GM12878 (cell line): ENCODE measurements around the gene REV3L. TPM values are rescaled to one million over a fixed set of nuclear protein-coding genes. Genes with fewer than 3 reads are reported as not detected.
A peak's percentile ranks its signal among the peaks of the same experiment; 100 is the strongest.

Experiments used
- ASH2L ChIP-seq: fragments of 300-600, 200-600 bp; sonication (generic); IDR thresholded peaks from 2 replicates; pipeline ENCODE4 v1.6.1; 2017; ENCODE audit warnings: low read depth, mild to moderate bottlenecking, borderline replicate concordance
- CBFB ChIP-seq: IDR thresholded peaks from 2 replicates; pipeline ENCODE4 v1.6.1; 2016; ENCODE audit warnings: antibody characterized with exemption, low read depth
- CBX3 ChIP-seq: fragments of 200-600 bp; sonication (generic); IDR thresholded peaks from 2 replicates; pipeline ENCODE4 v1.6.1; 2016; ENCODE audit warnings: low read depth, borderline replicate concordance
- CEBPB ChIP-seq, 2 experiments: fragments of 150-350 bp in 1 of 2; IDR thresholded peaks; 2 replicates each; pipeline ENCODE4 v1.6.1; 2012 to 2014; ENCODE audit warnings: low read depth in 2 of 2, low read length in 2 of 2, borderline replicate concordance in 1 of 2, inconsistent platforms in 1 of 2
- CHD2 ChIP-seq: IDR thresholded peaks from 2 replicates; pipeline ENCODE4 v1.6.1; 2011; ENCODE audit warnings: low read depth, low read length, improper control_type of control experiment, borderline replicate concordance
- E2F4 ChIP-seq: IDR thresholded peaks from 2 replicates; pipeline ENCODE4 v1.6.1; 2012; ENCODE audit warnings: low read depth, low read length, improper control_type of control experiment
- ELK1 ChIP-seq: IDR thresholded peaks from 2 replicates; pipeline ENCODE4 v1.6.1; 2012; ENCODE audit warnings: low read depth, low read length, improper control_type of control experiment
- EP300 ChIP-seq, 2 experiments: fragments of 150-350 bp in 1 of 2; IDR thresholded peaks; 2 replicates each; pipeline ENCODE4 v1.6.1; 2011 to 2012; ENCODE audit warnings: low read depth in 2 of 2, low read length in 2 of 2, borderline replicate concordance in 1 of 2, improper control_type of control experiment in 1 of 2, inconsistent platforms in 1 of 2; ENCODE audit not compliant: control insufficient read depth in 1 of 2
- ETV6 ChIP-seq, 2 experiments: fragments of 450-650 bp in 1 of 2; IDR thresholded peaks in 1 of 2; conservative IDR thresholded peaks in 1 of 2; 2 replicates each; pipeline ENCODE4 v1.6.1; 2014; ENCODE audit warnings: antibody characterized with exemption in 1 of 2, borderline replicate concordance in 1 of 2, low read depth in 1 of 2, mild to moderate bottlenecking in 1 of 2, moderate library complexity in 1 of 2
- IKZF1 ChIP-seq: fragments of 450-650 bp; conservative IDR thresholded peaks from 2 replicates; pipeline ENCODE4 v1.6.1; 2017; ENCODE audit warnings: antibody characterized with exemption, mild to moderate bottlenecking
- LARP7 ChIP-seq: fragments of 450-650 bp; IDR thresholded peaks from 2 replicates; pipeline ENCODE4 v1.6.1; 2017; ENCODE audit warnings: mild to moderate bottlenecking
- MYB ChIP-seq: fragments of 150-350 bp; IDR thresholded peaks from 2 replicates; pipeline ENCODE4 v1.6.1; 2014; ENCODE audit warnings: mild to moderate bottlenecking, low read depth, low read length, borderline replicate concordance
- NBN ChIP-seq: fragments of 450-650 bp; IDR thresholded peaks from 2 replicates; pipeline ENCODE4 v1.6.1; 2016
- NFIC ChIP-seq: IDR thresholded peaks from 2 replicates; pipeline ENCODE4 v1.6.1; 2012; ENCODE audit warnings: low read depth, mild to moderate bottlenecking, inconsistent platforms, low read length, moderate library complexity
- NFYB ChIP-seq: IDR thresholded peaks from 2 replicates; pipeline ENCODE4 v1.6.1; 2011; ENCODE audit warnings: low read depth, mild to moderate bottlenecking, low read length, improper control_type of control experiment, moderate library complexity; ENCODE audit not compliant: insufficient read depth
- TBL1XR1 ChIP-seq: IDR thresholded peaks from 2 replicates; pipeline ENCODE4 v1.6.1; 2012; ENCODE audit warnings: low read depth, low read length, improper control_type of control experiment
- TCF12 ChIP-seq: IDR thresholded peaks from 2 replicates; pipeline ENCODE4 v1.6.1; 2011; ENCODE audit warnings: low read depth, mild to moderate bottlenecking, low read length
- ZBTB4 ChIP-seq: fragments of 450-650 bp; formaldehyde crosslinking; IDR thresholded peaks from 2 replicates; pipeline ENCODE4 v1.4.0; 2022; ENCODE audit warnings: mild to moderate bottlenecking, moderate library complexity
- ZBTB40 ChIP-seq: fragments of 450-650 bp; IDR thresholded peaks from 2 replicates; pipeline ENCODE4 v1.6.1; 2016; ENCODE audit warnings: mild to moderate bottlenecking, moderate library complexity, borderline replicate concordance
- polyA plus RNA-seq, 11 experiments: library from polyadenylated mRNA; depleted of rRNA in 4 of 11; unstranded in 6 of 11; stranded (reverse) in 5 of 11; fragments of >200 nt; fragmentation: Nextera tagmentation in 4 of 11; fragmentation: Illumina TruSeq in 1 of 11; extraction: Ambion mirVana in 4 of 11; extraction: Trizol in 1 of 11; gene quantifications; 1 replicate in 1 of 11; 2 replicates in 10 of 11; pipeline versions ENCODE4 v1.2.1 to v1.2.3, GENCODE V29; 2011 to 2016; ENCODE audit warnings: inconsistent platforms in 2 of 11, missing spikeins in 2 of 11, low read depth in 1 of 11
- total RNA-seq, 4 experiments: library from RNA; depleted of rRNA in 3 of 4; stranded (reverse); fragments of >200 nt in 3 of 4; fragmentation: Illumina TruSeq in 1 of 4; extraction: Trizol in 1 of 4; gene quantifications; 2 replicates each; pipeline versions ENCODE4 v1.2.1 to v1.2.3, GENCODE V29; 2013 to 2021

REV3L gene
- total and polyA plus RNA-seq, 10 of the 15 experiments (the other 5 are each of a cell fraction or from before 2014, with no cell fraction given): 7.6 to 33.6 (median 21.5) TPM

GRCh38 chr6:111482959-111483735 is at the start of gene REV3L (continued):
- TF ChIP-seq CBX3: no peak
- TF ChIP-seq CHD2: peak; percentile 92
- TF ChIP-seq EP300 (IDR thresholded peaks at IDR 0.05; ENCODE audit: borderline replicate concordance in 1 of 2, control insufficient read depth in 1 of 2, low read depth in 2 of 2, low read length in 2 of 2): 0 out of 4 replicates have a peak, but pooled peaks of 1 of the 2 experiments have one; percentile 38
- TF ChIP-seq ELK1: peak; percentile 73; the same call in 1 of the 2 replicates
- no peak for TF ChIP-seq NBN
- peak; percentile 20; the same call in 1 of the 2 replicates for TF ChIP-seq CBFB
- TF ChIP-seq NFIC: no peak
- no peak for TF ChIP-seq ZBTB4 (CRISPR knock-in tag)
- TF ChIP-seq TCF12: peak; percentile 50; the same call in 1 of the 2 replicates
- peak; percentile 7; the same call in 1 of the 2 replicates for TF ChIP-seq TBL1XR1
- TF ChIP-seq ASH2L: no peak; the same call in 1 of the 2 replicates
- no peak for TF ChIP-seq CEBPB (IDR thresholded peaks at IDR 0.05; ENCODE audit: borderline replicate concordance in 1 of 2, low read depth in 2 of 2, low read length in 2 of 2)
- no peak for TF ChIP-seq ZBTB40
- peak in 1 of 2 experiments; percentile 31; a peak in 1 of 4 replicates for TF ChIP-seq ETV6 (conservative IDR thresholded peaks at IDR 0.05 in 1 of 2, IDR thresholded peaks at IDR 0.05 in 1 of 2; ENCODE audit: borderline replicate concordance in 1 of 2, low read depth in 1 of 2)
- no peak for TF ChIP-seq IKZF1
- no peak for TF ChIP-seq MYB
- no peak for TF ChIP-seq E2F4
- no peak for TF ChIP-seq NFYB
- TF ChIP-seq LARP7: peak; percentile 59
